HUES48 (cell line): ENCODE results near the gene SUSD1.

Source experiments
- H3K27ac ChIP-seq: one replicate; pipeline ENCODE4 v1.7.0; 2013; ENCODE audit warnings: low read depth, low read length, inconsistent platforms
- H3K27me3 ChIP-seq: 2 replicates; pipeline ENCODE4 v1.6.1; 2013; ENCODE audit warnings: mild to moderate bottlenecking, low read length; ENCODE audit not compliant: control insufficient read depth, insufficient read depth
- H3K36me3 ChIP-seq: 2 replicates; pipeline ENCODE4 v1.6.1; 2013; ENCODE audit warnings: low read length; ENCODE audit not compliant: control insufficient read depth, insufficient read depth
- H3K4me1 ChIP-seq: 2 replicates; pipeline ENCODE4 v1.6.1; 2013; ENCODE audit warnings: mild to moderate bottlenecking, low read length; ENCODE audit not compliant: control insufficient read depth, insufficient read depth
- H3K4me3 ChIP-seq: 2 replicates; pipeline ENCODE4 v1.5.1; 2013; ENCODE audit warnings: mild to moderate bottlenecking, low read depth, low read length
- H3K9ac ChIP-seq: 2 replicates; pipeline ENCODE4 v1.6.1; 2013; ENCODE audit warnings: mild to moderate bottlenecking, low read depth, low read length, moderate library complexity
- H3K9me3 ChIP-seq: 2 replicates; pipeline ENCODE4 v1.6.1; 2013; ENCODE audit warnings: low read length; ENCODE audit not compliant: control insufficient read depth, insufficient read depth

Gene SUSD1

DNA sequence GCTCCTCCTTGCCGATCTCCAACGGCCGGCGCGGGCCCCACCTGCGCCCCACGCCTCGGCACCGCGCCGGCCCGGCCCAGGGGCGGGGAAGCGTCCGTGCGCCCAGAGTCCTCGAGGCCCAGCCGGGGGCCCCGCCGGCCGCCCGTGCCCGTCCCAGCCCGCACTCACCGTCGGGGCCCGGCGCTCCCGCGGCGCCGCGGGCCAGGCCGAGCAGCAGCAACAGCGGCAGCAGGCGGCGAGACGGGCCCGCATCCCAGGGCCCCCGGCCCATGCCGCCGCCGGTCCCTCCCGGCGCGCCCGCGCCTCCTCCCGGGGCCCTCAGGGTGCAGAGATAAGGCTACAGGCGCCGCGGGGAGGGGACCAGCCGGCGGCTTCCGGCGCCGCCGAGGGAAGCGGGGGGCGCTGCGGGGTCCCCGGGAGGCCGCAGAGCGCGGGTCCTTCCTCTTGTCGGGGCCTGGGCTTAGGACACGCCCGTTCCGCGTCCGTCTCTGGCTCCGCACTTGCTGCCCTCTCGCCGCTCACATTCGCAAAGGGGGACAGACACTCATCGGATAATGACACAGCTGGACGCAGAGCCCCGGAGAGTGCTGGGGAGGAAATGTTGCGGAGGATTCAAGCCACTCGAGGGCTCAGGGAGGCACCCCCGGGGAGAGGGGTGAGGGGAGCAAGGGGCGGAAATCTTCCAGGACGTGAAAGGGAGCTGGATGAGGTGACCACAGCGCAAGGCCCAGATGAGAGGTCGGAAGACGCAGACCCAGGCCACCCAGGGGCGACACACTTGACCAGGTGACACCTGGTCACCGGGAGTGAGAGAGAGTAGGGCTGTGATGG lies at the start of gene SUSD1:
TSS of gene SUSD1 (minus strand) at position 333 of the 831 bp plus-strand sequence. CDS start at position 271, 62 bp downstream.
- H3K9ac ChIP-seq = peak within 1 kb of the TSS; percentile 49; the same call in 1 of the 2 replicates
- peaks cover 5% of the 10 kb centered on the region; the same call in 1 of the 2 replicates for H3K4me1 ChIP-seq
- H3K27ac ChIP-seq = no peak within 1 kb of the TSS

DNA sequence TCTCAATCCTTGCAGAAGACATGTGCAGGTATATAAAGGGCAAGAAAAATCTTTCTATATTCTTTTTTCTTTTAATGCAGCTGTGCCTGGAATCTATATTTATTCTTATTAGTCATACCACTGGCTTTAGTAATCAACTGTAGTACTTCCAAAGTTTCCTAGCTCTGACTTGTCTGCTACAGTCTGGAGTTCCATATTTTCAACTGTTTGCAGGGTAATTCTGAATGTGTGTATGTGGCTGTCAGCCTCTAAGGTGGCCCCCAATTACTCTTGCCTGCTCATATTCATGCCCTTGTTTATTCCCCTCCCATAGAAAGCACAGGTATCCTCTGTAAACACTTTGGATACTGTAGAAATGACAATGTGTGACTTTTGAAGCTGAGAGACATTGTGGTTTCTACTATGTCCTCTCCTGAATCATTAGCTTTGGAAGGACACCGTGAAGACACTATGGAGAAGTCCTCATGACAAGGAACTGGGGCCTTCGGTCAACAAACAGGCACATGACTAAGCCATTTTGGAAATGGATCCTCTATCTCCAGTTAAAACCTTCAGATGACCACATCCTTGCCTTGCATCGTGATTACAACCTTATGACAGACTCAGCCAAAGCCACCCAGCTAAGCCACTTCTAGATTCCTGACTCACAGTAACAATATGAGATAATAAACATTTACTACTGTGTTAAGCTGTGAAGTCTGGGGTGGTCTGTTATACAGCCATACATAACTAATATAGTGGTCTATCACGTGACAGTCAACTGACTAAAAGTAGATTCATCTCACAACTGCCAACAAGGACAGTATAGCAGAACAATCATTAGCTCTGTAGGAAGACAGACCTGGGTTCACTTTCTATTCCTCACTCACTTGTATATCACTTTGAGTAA lies 49.5 kb upstream of the SUSD1 start:
- H3K9me3 ChIP-seq = no peaks in the 10 kb centered on the region
- no peak overlapping the region for H3K9ac ChIP-seq
- H3K27me3 ChIP-seq = no peaks in the 10 kb centered on the region
- H3K4me3 ChIP-seq = no peak overlapping the region
- no peak overlapping the region for H3K27ac ChIP-seq
- H3K36me3 ChIP-seq = peaks cover 75% of the 10 kb centered on the region
- H3K4me1 ChIP-seq = no peaks in the 10 kb centered on the region

More for the DNA sequence above, at the start of gene SUSD1:
- no peaks in the 10 kb centered on the region for H3K9me3 ChIP-seq
- no peaks in the 10 kb centered on the region for H3K36me3 ChIP-seq
- H3K4me3 ChIP-seq = peak within 1 kb of the TSS; percentile 67
- H3K27me3 ChIP-seq = peaks cover 38% of the 10 kb centered on the region

DNA sequence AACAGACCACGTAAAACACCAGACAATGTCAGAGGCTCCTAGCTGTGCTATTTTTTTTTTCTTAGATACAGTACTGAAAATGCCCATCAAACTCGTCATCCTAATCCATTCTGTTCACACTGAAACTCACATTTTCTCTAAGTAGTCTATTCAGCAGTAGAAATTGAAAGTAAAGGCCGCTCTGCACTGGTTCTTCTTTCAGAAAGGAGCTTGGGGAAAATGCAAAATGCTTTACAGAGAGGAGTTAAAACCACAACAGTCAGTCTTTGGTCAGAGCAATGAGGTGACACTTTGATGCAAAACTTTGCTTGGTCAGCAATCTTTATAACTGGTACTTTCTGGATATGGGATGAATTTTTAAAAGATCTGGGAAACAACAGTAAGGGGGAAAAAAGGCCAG lies 43.8 kb upstream of the SUSD1 start:
- Histone ChIP-seq H3K9ac (no peak overlapping the region), H3K9me3 (no peaks in the 10 kb centered on the region), H3K4me3 (no peak overlapping the region), H3K4me1 (no peaks in the 10 kb centered on the region), H3K27ac (no peak overlapping the region), H3K27me3 (no peaks in the 10 kb centered on the region), H3K36me3 (peaks cover 48% of the 10 kb centered on the region)

DNA sequence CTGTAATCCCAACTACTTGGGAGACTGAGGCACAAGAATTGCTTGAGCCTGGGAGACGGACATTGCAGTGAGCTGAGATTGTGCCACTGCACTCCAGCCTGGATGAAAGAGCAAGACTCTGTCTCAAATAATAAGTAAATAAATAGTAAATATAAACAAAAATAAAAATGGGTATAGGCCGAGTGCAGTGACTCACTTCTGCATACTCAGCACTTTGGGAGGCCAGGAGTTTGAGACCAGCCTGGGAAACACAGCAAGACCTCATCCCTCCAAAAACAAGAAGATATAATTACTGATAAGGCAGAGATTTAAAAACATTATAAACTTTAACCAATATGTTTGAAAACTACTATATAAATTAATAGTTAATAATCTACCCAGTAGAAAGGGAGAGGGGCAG lies 37.8 kb upstream of the SUSD1 start:
- peaks cover 8% of the 10 kb centered on the region; the same call in 1 of the 2 replicates for H3K4me1 ChIP-seq
- no peak overlapping the region for H3K4me3 ChIP-seq
- H3K36me3 ChIP-seq = peaks cover 20% of the 10 kb centered on the region
- no peaks in the 10 kb centered on the region for H3K9me3 ChIP-seq
- no peaks in the 10 kb centered on the region for H3K27me3 ChIP-seq
- H3K27ac ChIP-seq = no peak overlapping the region
- H3K9ac ChIP-seq = no peak overlapping the region

DNA sequence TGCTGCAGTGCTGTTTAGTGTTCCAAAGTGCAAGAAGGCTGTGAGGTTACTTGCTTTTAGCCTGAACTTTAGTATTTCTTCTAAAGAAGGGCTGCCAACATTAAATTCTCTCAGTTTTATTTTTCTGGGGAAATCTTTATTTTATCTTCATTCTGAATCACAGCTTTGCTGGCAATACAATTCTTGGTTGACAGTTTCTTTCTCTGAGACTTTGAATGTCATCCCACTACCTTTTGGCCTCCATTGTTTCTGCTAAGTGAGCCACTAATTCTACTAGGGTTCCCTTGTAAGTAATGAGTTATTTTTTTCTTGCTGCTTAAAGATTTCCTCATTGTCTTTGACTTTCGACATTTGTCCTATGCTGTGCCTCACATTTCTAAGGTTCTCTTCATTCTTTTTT lies 32.4 kb upstream of the SUSD1 start:
- Histone ChIP-seq H3K4me1 (no peaks in the 10 kb centered on the region), H3K27ac (no peak overlapping the region), H3K27me3 (no peaks in the 10 kb centered on the region), H3K36me3 (peaks cover 6% of the 10 kb centered on the region; the same call in 1 of the 2 replicates), H3K9me3 (no peaks in the 10 kb centered on the region), H3K9ac (no peak overlapping the region), H3K4me3 (no peak overlapping the region)

DNA sequence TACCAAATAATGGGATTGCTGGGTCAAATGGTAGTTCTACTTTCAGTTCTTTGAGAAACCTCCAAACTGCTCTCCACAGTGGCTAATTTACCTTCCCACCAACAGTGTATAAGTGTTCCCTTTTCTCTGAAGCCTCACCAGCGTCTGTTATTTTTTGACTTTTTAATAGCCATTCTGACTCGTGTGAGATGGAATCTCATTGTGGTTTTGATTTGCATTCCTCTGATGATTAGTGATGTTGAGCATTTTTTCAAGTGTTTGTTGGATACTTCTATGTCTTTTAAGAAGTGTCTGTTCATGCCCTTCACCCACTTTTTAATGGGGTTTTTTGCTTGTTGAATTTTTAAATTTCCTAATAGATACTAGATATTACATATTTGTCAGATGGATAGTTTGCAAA lies 28.4 kb upstream of the SUSD1 start:
- Histone ChIP-seq H3K9me3 (no peaks in the 10 kb centered on the region), H3K4me3 (no peak overlapping the region), H3K36me3 (no peaks in the 10 kb centered on the region), H3K9ac (no peak overlapping the region), H3K4me1 (no peaks in the 10 kb centered on the region), H3K27me3 (no peaks in the 10 kb centered on the region), H3K27ac (no peak overlapping the region)

DNA sequence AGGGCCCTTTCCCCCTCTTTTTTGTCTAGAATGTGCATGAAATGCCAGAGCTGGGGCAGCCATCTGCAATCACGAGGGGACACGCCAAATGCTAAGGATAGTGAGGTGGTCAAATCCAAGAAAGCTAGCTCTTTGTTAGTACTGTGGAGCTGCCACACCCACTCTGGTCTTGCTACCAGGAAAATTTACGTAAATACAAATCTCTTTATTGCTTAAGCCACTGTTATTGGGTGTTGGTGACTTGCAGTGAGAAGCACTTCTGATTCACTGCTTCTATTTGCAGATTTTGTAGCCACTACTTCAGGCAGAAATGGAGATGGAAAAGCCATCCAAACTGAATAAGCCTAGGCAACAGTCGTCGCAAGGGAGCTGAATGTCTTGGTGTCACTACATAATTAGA lies 25.6 kb upstream of the SUSD1 start:
- Histone ChIP-seq H3K27ac (no peak overlapping the region), H3K4me3 (no peak overlapping the region), H3K36me3 (no peaks in the 10 kb centered on the region), H3K4me1 (no peaks in the 10 kb centered on the region), H3K9ac (no peak overlapping the region), H3K27me3 (no peaks in the 10 kb centered on the region), H3K9me3 (no peaks in the 10 kb centered on the region)

DNA sequence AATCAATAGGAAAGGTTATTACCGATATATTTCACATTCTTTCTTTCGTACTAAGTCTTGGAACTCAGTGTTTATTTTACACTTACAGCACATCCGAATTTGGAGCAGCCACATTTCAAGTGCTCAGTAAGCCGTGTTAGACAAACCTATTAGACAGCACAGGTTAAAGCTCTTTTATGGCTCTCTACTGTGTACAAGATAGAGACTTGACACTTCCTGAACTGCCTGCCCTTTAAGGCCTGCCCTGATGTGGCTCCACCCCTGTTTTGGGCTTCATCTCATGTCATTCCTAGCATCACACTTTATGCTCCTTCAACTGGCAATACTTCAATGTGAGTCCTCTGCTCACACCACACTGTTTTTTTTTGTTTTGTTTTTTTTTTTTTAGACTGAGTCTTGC lies 23.5 kb upstream of the SUSD1 start:
- Histone ChIP-seq H3K9me3 (no peaks in the 10 kb centered on the region), H3K27me3 (no peaks in the 10 kb centered on the region), H3K4me3 (no peak overlapping the region), H3K36me3 (no peaks in the 10 kb centered on the region), H3K27ac (no peak overlapping the region), H3K4me1 (peaks cover 7% of the 10 kb centered on the region), H3K9ac (no peak overlapping the region)

DNA sequence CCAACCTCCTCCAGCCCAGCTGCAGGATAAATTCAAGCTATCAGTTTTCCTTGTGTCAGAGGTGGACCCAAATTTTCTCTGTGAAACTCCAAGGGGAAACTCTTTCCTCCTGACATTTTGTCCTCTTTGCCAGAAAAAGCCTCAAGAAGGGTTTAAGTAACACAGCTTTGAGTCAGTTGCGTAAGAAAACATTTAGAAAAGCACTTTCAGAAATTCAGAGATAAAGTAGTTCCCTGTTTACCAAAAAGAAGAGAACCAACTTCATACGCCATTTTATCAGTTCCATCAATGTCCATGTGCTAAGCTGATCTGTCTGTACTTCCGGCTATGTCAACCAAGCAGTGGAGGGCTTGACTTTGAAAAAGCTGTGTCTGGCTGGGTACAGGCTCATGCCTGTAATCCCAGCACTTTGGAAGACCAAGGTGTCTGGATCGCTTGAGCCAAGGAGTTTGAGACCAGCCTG lies 19.9 kb upstream of the SUSD1 start:
- Histone ChIP-seq H3K9me3 (no peaks in the 10 kb centered on the region), H3K27ac (no peak overlapping the region), H3K4me1 (peaks cover 12% of the 10 kb centered on the region), H3K4me3 (no peak overlapping the region), H3K36me3 (no peaks in the 10 kb centered on the region), H3K9ac (no peak overlapping the region), H3K27me3 (no peaks in the 10 kb centered on the region)

DNA sequence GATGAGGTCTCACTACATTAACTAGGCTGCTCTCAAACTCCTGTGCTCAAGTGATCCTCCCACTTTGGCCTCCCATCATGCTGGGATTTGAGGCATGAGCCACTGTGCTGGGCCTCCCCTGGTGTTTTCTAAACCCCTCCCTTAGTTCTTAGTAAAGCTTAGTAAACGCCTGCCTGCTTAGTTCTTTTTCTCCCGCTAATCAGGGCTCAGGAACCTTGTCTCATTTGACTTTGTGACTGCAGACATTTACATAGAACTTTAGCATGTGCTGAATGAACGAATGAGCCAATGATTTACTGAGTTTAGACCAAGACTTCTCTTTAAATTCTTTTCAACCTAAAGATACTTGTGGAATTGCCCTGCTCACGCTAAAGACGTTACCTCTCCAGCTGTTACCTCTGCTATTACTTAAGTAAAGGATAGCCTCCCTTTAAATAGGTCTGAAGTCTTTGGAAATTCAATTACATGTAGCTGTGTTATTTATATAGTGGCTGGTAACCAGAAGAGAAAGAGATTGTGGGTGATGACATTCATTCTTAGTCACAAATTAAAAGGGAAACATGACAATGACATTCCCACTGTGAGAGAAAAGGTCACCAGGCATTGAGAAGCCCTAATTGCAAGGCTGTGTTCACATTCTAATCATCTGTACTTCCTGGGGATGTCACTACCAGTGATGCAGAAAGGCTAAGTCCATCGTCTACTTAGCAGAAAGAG lies 18.6 kb upstream of the SUSD1 start:
- H3K27me3 ChIP-seq = no peaks in the 10 kb centered on the region
- H3K9ac ChIP-seq = no peak overlapping the region
- H3K4me3 ChIP-seq = no peak overlapping the region
- peak overlapping the region; percentile 73 for H3K27ac ChIP-seq
- H3K9me3 ChIP-seq = no peaks in the 10 kb centered on the region
- peaks cover 12% of the 10 kb centered on the region for H3K4me1 ChIP-seq
- no peaks in the 10 kb centered on the region for H3K36me3 ChIP-seq
